ENCODE data around the gene INTS1.

INTS1 gene

DNA sequence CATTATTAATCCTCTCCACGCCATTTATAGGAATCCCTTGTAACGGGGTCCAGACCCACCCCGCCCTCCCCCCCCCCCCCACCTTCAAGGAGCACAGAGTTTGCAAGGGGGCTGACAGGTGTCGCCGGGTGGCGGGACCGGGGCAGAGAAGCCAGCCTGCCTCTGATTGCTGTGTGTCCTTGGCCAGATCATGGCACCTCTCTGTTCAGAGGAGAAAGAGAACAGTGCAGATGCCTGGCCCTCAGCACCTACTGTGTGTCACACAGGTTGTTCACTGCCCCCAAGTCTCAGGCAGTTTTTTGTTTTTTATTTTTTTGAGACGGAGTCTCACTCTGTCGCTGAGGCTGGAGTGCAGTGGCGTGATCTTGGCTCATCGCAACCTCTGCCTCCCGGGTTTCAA lies 39.5 kb downstream of the INTS1 start:
- DNase-seq (ENCODE audit: low read depth in 1 of 2, low spot score in 1 of 2) = no peak
- no peak for TF ChIP-seq JUND (IDR thresholded peaks at IDR 0.05; ENCODE audit: low read depth)
- in situ Hi-C loops (cut with HindIII; ENCODE audit: low pct_unique_long_range_greater_than_20kb, low sequenced_read_pairs) = no loop called here

DNA sequence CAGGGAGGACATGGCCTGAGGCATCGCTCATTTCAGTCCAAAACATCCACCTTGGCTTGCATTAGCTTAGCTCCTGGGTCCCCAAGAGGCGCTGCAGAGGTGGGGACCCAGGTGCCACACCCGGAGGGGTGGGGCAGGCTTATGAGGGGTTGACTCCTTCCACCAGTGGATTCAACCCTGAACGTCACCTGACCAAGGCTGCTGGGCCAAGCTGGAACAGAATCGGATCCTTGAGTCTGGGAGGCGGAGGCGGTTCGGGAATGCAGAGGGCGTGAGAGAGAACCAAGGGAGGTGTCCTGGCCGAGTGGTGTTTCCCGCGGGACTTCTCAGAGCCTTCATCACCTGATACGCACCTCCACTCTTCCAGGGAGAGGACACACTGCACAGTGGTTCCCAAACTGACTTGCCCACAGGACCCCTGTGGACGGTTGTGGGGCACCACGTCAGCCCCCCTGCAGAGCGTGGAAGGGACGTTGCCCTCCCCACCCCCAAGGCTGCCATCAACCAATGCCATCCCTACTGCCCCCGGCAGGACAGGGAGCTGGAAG lies 40.4 kb downstream of the INTS1 start:
- DNase-seq (ENCODE audit: low read depth in 1 of 2, low spot score in 1 of 2) = peak in 1 of 2 experiments; percentile 27
- in situ Hi-C loops (cut with HindIII; ENCODE audit: low pct_unique_long_range_greater_than_20kb, low sequenced_read_pairs) = no loop called here
- TF ChIP-seq JUND (IDR thresholded peaks at IDR 0.05; ENCODE audit: low read depth) = no peak

DNA sequence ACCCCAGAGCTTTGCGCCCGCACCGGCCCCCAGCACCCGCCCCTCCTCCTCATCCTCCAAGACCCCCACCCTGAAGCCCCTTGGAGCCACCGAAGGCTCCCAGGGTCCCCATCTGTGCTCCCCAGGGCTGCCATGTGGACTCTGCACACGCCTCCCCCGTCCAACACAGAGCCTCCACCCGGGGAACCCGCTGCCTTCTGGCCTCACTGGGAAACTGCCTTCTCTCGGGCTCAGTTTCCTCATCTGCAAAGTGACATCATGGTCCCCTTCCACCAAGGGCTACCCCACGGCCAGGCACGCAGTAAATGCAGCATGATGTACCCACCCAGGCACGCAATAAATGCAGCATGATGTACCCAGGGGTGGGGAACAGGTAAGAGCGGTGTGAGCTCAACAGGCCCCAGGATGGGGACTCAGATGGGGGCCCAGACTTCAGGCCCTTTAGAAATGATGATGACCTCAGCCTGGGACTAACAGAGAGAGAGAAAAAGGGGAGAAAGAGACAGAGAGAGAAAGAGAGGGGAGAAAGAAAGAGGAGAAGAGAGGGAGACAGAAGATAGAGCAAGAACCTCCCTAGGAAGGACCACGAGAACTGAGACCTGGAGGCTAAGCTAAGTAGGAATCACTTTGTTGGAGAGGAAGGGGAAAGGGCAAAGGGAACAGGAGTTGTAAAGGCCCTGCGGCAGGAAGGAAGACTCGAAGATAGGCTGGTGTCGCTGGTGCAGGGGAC lies 42.4 kb downstream of the INTS1 start:
- no peak for DNase-seq (ENCODE audit: low read depth in 1 of 2, low spot score in 1 of 2)
- no peak for TF ChIP-seq JUND (IDR thresholded peaks at IDR 0.05; ENCODE audit: low read depth)
- in situ Hi-C loops (cut with HindIII; ENCODE audit: low pct_unique_long_range_greater_than_20kb, low sequenced_read_pairs) = no loop called here

DNA sequence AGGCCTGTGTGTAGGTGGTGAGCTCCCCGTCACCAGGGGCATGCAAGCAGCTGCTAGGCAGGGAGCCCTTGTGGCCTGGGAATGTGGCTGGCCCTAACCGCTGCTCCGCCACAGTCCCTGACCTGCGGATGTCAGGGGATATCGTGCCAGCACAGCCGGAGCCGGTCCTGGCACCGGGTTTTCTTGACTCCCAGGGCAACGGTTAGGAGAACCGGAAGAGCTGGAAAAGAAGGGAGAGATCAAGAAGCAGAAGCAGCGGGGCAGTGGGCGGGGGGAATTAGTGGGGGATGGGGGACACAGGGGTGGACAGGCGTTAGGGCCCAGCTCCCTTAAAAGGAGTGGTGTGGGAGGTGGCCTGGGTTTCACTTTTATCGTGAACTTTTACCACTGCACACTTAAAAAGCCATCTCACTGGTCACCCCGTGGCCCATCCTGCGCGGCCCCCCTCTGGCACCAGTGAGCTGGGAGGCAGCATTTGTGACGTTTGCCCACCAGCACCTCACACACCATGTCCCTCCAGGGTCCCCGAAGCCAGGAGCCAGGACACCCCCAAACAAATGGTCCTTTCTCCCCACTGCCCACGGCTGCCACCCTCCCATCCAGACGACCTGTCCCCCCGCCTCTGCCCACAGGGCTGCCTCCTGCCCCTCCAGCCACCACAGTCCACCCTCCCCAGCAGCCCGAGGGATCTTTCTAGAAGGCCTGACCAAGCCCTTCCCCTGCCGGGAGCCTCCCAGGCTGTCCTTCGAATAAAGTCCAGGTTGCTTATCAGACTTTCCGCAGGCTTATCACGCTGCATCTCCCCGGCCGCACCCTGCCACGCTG lies 43.2 kb downstream of the INTS1 start:
- no peak for TF ChIP-seq JUND (IDR thresholded peaks at IDR 0.05; ENCODE audit: low read depth)
- DNase-seq (ENCODE audit: low read depth in 1 of 2, low spot score in 1 of 2) = peak; percentile 89 to 92
- in situ Hi-C loops (cut with HindIII; ENCODE audit: low pct_unique_long_range_greater_than_20kb, low sequenced_read_pairs) = no loop called here

DNA sequence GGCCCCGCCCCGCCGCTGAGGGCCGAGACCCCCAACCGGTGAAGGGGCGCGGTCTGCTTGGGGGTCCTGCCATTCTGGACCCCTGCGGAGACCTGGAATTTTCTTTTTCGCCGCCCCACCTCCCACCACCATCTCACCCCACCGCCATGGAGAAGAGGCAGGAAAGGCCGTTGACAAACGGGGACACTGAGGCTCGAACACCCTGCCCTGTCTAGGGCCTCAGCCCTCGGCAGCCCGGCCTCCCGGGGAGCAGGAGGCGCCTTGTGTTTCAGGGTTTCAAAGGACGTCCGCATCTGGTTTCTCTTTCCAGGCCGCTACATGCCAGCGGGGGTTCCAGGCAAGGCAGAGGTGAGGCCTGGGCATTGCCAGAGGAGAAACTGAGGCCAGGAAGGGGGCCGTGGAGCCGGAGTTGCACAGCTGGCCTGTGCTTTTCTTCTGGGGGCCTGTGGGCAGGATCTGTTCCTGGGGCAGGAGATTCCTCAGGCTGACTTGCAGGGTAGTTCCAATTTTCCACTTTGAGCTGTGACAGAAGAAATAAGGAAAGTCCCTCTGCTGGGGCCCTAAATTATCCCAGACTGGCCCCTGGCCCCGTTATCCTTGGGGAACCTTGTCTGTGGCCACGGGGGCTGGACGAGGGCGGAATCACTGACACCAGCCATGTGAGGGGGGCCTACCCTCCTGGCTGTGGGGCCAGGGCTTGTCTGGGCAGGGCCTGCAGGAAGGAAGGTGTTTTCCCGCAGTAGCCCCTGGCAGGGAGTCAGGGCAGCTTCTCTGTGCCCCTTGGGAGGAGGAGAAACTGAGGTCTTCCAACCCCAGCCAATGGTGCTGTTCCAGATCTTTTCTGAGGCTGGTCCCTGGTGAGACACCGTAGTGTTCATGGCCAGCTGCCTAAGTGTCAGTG lies 44.0 kb downstream of the INTS1 start:
- in situ Hi-C loops (cut with HindIII; ENCODE audit: low pct_unique_long_range_greater_than_20kb, low sequenced_read_pairs) = no loop called here
- no peak for TF ChIP-seq JUND (IDR thresholded peaks at IDR 0.05; ENCODE audit: low read depth)
- peak in 1 of 2 experiments; percentile 28 for DNase-seq (ENCODE audit: low read depth in 1 of 2, low spot score in 1 of 2)

DNA sequence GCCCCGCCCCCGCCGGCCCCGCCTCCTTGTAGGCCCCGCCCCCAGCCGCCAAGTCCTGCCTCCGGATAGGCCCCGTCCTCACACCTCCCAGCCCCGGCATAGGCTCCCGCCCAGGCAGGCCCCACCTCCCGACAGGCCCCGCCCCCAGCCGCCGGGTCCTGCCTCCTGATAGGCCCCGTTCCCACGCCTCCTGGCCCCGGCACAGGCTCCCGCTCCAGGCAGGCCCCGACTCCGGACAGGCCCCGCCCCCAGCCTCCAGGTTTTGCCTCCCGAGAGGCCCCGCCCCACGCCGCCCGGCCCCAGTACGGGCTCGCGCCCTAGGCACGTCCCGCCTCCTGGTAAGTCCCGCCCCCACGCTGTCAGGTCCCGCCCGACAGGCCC lies 44.7 kb downstream of the INTS1 start:
- in situ Hi-C loops (cut with HindIII; ENCODE audit: low pct_unique_long_range_greater_than_20kb, low sequenced_read_pairs) = no loop called here
- DNase-seq (ENCODE audit: low read depth in 1 of 2, low spot score in 1 of 2) = peak; percentile 100
- TF ChIP-seq JUND (IDR thresholded peaks at IDR 0.05; ENCODE audit: low read depth) = no peak

DNA sequence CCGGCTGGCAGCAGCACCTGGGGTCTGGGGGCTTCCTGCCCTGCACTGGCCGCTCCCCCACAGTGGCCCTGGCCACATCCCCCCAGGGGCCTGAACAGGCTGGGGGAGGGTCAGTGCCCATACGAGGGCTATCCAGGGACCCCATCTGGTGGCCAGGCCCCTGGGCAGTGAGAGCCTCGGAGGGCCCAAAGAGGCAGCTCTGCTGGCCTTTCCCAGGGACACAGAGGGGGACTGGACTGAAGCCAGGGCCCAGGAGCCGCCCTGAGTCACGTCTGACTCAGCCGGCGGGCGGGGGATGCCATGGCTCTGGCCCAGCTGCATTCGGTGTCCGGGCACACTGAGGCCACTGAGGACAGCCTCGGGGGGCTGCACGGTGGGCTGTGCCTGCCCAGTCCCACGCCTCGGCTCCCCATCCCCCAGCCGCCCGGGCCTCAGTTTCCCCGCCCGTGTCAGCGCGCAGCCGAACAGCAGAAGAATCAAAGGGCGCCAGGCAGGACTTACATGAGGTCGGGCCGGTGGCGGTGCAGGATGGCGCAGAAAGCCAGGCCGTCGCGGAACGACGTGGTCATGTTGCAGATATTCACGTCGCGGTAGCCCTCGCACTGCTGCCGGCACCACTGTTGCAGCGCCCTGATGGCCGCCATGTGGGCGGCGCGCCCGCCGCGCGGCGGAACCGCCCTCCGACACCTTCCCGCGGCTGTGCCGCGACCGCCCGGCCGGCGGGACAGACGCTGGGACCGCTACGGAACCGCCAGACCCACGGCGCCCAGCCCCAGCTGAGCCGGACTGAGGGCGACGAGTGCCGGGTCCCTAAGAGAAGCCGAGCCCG lies 45.3 kb downstream of the INTS1 start, which contains the start of gene MICALL2:
MICALL2 (minus strand) TSS at position 788 of the 829 bp plus-strand sequence; CDS start at position 644, 144 bp downstream.
- in situ Hi-C loops (cut with HindIII; ENCODE audit: low pct_unique_long_range_greater_than_20kb, low sequenced_read_pairs) = no loop called here

DNA sequence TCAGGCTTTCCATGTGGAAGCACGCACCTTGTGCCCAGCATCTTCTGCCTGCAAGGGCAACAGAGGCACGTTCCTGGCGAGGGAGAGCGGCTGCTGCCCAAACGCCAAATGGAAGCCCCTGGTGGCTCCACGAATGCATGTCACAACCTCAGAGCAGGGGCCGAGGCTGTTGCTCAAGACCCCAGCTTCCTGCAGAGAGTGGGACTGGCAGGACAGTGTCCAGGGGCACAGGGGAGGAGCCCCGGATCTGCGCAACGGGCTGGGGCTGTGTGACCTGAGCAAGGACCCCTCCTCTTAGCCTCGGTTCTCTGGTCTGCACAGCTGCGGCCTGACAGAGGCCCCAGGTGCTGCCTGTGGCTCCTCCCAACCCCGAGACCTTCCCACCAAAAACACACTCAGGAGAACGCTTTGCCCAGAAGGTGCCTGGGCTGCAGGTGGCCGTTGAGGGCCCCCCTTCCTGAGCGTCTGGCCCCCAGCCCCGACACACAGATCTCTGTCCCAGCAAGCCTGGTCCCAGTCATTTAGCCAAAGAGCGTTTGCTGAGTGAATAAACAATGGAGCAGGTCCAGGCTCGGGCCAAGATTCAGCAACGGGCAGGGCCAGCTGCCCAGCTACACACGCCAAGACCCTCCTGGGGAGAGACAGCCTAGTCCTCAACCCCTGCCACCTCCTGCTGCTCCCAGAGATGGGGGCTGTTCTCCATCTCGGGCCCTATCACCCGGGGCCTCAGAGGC lies 46.1 kb downstream of the INTS1 start:
- in situ Hi-C loops (cut with HindIII; ENCODE audit: low pct_unique_long_range_greater_than_20kb, low sequenced_read_pairs) = no loop called here
- DNase-seq (ENCODE audit: low read depth in 1 of 2, low spot score in 1 of 2) = peak in 1 of 2 experiments; percentile 27
- TF ChIP-seq JUND (IDR thresholded peaks at IDR 0.05; ENCODE audit: low read depth) = no peak

More for the DNA sequence above, 45.3 kb downstream of the INTS1 start, which contains the start of gene MICALL2:
- peak in 1 of 2 experiments; percentile 70 for DNase-seq (ENCODE audit: low read depth in 1 of 2, low spot score in 1 of 2)
- no peak for TF ChIP-seq JUND (IDR thresholded peaks at IDR 0.05; ENCODE audit: low read depth)

DNA sequence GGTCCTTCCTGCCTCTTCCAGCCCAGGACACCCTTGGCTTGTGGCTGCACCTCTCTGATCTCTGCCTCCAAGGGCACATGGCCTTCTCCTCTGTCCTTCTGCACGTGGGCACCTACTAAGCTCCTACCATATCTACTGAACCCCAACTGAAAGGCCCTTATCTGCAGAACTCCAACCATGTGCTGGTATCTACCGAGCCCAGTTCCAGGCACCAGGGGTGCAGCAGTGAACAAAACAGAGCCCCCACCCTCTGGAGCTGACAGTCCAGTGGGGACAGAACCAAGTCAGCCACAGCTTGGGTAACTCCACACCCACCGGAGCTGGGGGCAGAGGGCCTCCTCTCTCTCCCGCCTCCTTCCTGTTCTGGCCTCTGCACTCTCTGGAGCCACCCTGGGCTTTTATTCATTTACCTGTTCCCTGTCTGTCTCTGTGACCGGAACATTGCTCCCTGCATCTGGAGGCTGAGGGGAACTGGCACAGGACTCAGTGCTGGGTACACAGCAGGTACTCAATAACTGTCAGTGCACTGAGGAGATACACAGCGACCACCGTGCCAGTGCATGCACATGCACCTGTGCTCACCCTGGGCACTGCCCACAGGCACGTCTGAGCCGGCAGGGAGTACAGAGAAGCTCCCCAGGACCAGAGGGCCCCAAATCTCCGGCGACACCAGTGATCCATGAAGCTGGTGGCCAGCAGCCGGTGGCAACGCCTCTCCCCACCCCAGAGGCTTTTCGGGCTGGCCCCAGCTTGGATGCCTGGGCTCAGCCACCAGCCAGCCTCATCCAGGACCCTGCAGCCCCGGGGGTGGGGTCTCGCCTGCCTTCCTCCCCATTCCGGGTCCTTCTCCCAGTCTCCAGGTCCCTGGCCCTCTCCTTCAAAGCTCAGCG lies 46.9 kb downstream of the INTS1 start:
- in situ Hi-C loops (cut with HindIII; ENCODE audit: low pct_unique_long_range_greater_than_20kb, low sequenced_read_pairs) = no loop called here
- no peak for TF ChIP-seq JUND (IDR thresholded peaks at IDR 0.05; ENCODE audit: low read depth)
- DNase-seq (ENCODE audit: low read depth in 1 of 2, low spot score in 1 of 2) = no peak

DNA sequence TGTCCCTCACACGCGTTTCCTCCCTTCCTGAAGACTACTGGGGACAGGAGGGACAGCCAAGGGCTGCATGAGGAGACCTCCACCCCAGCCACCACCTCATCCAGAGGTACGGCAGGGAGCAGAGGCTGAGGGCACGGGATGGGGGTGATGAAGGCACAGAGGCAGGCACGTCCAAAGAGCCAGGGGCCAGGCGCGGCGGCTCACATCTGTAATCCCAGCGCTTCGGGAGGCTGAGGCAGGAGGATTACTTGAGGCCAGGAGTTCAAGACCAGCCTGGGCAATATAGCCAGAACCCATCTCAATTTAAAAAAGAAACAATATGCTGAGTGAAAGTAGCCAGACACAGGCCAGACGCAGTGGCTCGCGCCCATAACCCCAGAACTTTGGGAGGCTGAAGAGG lies 48.2 kb downstream of the INTS1 start:
- no peak for DNase-seq (ENCODE audit: low read depth in 1 of 2, low spot score in 1 of 2)
- TF ChIP-seq JUND (IDR thresholded peaks at IDR 0.05; ENCODE audit: low read depth) = no peak
- in situ Hi-C loops (cut with HindIII; ENCODE audit: low pct_unique_long_range_greater_than_20kb, low sequenced_read_pairs) = no loop called here
